Stimulated activated CD8-positive, alpha-beta memory T cell treated with anti-CD3 and anti-CD28 coated beads, Interleukin-2, amount 100 ng/mL, for 1 hour (primary cell): ENCODE results near the gene ARHGEF10L.

Source experiments
- DNase-seq, 2 donors: peaks; one replicate each; pipeline ENCODE4 v3.0.0-alpha.2; 2020; ENCODE audit warnings: low read depth in 2 of 2

Gene ARHGEF10L

GRCh38 chr1:17520473-17521319, 18.8 kb upstream of the ARHGEF10L start:
- DNase-seq: no peak

DNA sequence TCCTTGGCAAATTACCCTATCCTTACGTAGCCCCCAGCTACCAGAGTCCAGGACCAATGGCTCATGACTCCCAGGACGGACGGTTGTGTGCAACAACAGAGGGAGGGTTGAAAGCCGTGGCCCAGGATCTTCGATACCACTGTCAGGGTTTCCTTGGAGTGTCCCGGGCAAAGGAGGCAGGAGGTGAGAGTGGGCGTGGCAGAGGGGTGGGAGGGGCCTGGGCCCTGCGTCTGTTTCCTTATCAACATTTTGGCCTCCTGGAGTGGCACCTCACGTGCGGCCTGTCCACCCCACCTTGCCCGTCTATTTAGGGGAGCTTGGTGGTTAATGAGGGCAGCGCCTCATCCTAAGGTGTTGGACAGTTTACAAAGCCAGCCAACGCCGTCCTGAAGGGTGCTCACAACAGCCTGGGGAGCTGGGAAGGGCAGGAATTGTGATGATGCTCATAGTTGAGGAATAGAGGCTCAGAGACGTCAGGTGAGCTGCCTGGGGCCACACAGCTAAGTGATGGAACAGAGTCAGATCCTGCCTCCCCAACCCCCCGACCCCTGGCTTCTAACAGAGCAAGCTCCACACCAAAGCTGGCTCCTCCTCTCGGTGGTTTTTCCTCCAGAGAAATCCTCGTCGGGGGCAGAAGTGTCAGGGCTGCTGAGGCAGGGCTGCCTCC, 17.4 kb upstream of the ARHGEF10L start:
- DNase-seq: no peak

DNA sequence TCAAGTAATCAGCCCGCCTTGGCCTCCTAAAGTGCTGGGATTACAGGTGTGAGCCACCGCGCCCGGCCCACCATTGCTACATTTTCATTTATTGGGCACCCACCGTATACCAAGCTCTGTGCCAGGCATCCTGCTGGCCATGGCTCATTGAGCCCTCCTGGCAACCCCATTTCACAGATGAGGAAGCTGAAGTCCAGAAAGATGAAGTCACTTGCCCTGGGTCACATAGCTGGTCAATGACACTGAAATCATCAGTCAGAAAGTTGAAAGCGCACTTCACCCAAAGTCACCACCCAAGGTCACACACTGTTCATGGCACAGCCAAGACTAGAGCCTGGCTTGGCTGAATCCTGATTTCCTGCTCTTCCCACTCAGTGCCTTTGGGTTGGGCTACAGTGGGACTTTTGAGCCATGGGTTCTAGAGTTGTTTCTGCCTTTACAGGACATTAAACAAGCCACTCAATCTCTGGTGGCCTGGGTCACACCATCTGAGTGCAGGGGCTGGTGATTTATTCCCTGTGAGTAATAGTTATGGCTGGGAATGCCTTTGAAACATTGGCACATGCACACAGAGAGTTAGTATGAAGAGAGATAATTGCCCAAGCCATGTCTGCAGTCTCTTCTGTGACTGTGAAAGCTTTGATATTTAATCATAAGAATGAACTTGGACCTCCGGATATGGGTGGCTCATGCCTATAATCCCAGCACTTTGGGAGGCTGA, 16.0 kb upstream of the ARHGEF10L start:
- DNase-seq: no peak

DNA sequence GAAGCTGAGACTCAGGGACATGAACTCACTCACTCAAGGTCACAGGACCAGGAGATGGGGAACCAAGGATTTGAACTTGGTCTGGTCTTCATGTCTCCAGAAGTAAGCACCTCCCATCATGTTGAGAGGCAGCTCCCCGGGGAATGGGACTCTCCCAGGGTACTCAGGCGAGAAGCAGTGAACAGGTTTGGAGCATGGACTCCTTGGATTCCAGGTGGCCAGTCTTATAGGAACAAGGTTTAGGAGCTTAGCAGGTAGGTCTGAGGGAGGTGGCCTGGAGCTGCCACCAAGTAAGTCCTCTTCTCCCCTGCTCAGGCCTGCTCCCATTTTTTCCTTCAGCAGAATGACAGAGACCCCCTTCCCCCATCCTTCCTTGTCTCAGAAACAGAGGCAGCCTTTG, 14.9 kb upstream of the ARHGEF10L start:
- DNase-seq: no peak

- no peak for DNase-seq
Observed at GRCh38 chr1:17525996-17526686, 13.4 kb upstream of the ARHGEF10L start.

- no peak for DNase-seq
Observed at GRCh38 chr1:17527036-17527914, 12.2 kb upstream of the ARHGEF10L start.

- no peak for DNase-seq
Observed at GRCh38 chr1:17529381-17529780, 10.1 kb upstream of the ARHGEF10L start.

DNA sequence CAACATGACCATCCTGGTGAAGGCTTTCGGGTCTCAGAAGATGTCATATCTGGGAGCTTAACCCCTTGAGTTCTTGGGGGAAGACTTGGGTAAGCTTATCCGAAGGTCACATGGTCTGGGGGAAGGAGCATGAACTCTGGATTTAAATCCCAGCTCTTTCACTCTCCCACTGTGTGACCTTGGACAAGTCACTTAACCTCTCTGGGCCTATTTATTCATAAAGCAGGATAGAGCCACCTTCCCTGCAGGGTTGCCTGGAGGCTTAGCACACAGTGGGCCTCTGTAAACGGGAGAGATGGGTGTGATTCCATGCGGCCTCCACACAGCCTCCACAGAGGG, 8.2 kb upstream of the ARHGEF10L start:
- no peak for DNase-seq

DNA sequence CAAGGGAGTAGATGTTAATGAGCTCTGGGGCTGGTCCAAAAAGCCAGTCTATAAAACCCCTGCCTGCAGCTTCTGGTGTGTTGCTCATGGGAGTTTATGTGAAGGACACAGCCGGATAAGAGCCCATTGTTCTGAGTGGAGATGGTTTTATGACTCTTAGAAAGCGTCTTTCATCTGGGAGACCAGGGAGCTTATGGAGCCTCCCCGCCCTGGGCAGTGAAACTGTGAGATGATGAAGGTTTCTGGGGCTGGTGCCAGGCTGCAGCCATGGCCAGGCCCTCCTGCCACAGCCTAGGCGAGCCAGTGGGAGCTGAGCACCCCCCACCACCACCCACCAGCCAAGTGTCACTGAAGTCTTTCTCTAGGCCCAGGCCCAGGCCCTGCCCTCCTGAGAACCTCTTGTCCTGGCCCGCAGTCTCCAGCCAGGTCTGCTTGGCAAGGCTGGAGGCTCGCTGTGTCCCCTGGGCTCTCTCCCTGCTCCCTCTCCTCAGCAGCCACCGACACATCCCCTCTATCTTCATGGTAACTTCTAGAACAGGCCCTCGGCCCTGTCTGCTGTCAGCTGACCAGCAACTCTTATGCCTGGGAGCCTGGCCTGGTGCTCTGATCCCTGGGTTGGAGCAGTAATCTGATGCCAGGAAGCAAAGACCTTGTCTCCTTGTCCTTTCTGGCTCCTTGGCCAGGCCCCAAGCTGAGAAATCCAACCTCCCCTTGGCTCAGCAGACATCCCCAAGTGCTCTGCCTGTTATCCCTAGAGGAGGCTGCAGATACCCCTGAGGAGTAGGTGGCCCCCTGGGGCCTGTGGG, 7.6 kb upstream of the ARHGEF10L start:
- DNase-seq: no peak

DNA sequence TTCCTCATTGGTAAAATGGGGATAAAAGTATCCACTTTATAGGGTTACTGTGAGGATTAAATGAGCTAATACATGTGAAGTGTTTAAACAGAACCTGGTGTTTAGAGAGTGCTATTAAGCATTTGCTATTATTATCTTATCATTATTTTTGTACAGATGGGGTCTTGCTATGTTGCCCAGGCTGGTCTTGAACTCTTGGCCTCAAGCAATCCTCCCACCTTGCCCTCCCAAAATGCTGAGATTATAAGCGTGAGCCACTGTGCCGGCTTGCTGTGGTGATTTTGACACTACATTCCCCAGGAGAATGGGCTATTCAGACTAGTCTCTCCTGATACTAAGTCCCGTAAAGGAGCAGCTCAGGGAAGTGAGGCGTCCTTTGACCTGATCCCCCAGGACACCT, 6.3 kb upstream of the ARHGEF10L start:
- DNase-seq: no peak

GRCh38 chr1:17535300-17535936, 4.1 kb upstream of the ARHGEF10L start:
- no peak for DNase-seq

- DNase-seq: no peak
Observed at GRCh38 chr1:17538010-17538409, 1.5 kb upstream of the ARHGEF10L start.

DNA sequence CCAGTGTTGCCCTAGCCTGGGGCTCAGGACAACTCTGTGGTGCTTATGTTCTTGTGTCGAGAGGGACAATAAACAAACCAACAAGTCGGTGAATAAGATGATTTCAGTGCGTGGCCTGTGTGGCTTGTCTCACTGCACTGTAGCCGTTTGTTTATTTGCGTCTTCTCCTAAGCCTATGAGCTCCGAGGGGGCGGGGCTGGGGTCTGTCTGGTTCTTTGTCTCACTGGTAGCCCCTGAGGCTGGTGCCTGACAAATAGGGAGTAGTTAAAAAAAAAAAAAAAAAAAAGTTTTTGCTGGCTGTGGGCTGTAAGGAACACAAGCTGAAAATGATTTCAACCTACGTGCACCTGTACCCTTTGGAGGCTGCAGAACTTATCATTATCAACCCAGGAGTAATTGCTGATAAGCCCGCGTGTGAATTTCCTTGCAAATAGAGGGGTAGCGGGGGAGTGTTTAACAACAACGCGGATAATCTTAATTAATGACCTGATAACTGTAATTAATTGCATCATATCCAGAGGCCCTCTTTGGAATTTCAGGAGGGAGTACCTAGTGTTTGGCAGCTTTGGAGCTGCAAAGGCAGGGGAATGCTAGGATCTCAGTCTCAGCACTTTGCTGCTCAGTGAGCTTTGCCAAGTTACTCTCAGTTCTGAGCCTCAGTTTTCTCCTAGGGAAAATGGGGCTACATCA, 925 bp upstream of the ARHGEF10L start:
- no peak for DNase-seq

DNA sequence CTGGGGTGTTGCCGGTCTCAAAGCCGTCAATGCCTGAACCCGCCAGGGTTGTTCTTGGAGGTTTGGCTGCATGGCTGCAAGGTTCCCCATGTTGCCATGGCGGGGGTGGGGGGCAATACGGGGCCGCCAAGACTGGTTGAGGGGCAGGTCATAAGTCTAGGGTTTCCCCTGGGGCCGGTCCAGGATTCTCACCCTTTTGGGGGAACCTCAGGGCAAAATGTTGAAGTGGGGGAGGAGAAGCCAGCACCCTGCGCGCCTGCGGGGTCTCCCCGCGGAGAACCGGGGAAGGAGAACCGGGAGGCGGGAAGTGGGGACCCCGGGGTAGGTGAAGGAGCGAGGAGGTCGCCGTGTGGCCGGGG, 401 bp upstream of the ARHGEF10L start:
- DNase-seq: no peak

DNA sequence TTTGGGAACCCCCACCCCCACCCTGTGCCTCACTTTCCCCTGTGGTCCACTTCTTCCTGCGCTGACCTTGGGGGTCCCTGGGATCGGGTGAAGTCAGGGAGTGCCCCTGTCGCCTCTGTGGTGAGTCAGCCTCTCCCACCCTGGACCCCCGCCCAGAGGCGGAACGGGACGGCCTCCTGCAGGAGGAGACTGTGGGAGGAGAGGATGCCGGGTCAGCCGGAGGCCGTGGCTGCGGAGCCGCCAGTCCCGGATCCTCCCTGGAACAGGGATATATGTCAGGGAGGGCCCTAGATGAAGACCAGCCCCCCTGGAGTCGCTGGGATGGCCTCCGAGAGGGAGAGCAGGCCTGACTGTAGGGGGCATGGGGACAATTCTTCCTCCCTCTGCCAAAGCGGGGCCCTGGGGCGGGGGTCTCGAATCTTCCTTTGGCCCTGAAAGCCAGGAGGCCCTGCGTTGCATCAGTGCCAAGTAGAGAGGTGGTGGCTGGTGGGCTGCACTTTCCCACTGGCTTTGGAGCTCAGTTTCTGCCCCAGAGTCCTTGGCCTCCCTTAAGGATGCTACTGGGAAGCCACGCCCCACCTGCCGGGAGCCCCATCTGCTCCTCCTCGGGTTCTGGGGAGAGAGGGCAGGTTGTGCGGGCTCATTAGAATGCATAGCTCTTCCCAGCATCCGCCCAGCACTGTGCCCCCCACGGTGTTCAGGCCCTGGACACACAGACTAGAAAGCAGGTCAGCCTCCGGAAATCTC, 930 bp downstream of the ARHGEF10L start:
- DNase-seq: no peak

DNA sequence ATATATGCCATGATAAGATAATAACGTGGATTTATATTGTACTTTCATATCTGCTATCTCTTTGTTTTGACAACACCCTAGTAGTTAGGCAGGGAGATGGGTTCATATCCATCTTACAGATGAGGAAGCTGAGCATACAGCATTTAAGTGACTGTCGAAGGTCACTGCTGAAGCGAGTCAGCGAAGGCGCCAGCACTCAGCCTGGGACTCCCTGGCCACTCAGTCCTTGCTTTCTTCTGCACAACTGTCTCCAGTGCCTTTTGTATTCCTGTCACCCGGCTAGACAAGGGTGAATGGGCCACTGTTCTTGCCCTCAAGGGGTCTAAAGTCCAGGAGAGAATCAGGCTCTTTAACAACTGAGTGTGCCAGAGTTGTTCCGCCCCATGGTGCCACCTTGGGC, 3.1 kb downstream of the ARHGEF10L start:
- no peak for DNase-seq

- DNase-seq: no peak
Observed at GRCh38 chr1:17544776-17545350, 5.4 kb downstream of the ARHGEF10L start.

DNA sequence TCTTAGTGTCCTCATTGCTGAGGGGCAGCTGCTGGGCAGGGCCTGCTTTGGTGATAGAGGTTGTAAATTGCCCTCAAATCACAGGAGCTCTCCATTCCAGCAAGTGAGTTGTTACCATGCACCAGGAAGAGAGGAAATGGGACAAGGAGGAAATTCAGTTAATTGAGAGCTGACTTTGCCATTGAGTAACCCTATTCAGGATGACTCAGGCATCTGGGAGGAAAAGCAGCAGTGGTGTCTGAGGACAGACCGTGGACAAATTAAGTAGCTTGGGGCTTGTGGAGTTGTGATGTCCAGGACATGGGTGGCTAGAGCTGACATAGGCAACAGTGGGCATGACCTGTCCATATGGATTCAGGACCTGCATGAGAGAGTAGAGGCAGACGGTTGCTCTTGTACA, 5.9 kb downstream of the ARHGEF10L start:
- DNase-seq: no peak
